HepG2 (cell line): ENCODE results near the gene DUS2. TPM values are rescaled to one million over a fixed set of nuclear protein-coding genes. Genes with fewer than 3 reads are reported as not detected.

ENCODE experiments used
- CAMTA2 ChIP-seq: sonication (generic); formaldehyde crosslinking; IDR thresholded peaks from 2 replicates; pipeline ENCODE4 v1.4.0; 2020; ENCODE audit warnings: mild to moderate bottlenecking, missing genetic modification reagents, borderline replicate concordance
- NFRKB ChIP-seq: fragments of 450-650 bp; IDR thresholded peaks from 2 replicates; pipeline ENCODE4 v1.6.1; 2017
- SIX1 ChIP-seq: sonication (generic); formaldehyde crosslinking; IDR thresholded peaks from 2 replicates; pipeline ENCODE4 v1.4.0; 2020; ENCODE audit warnings: missing genetic modification reagents, borderline replicate concordance
- ZNF329 ChIP-seq: sonication (generic); formaldehyde crosslinking; IDR thresholded peaks from 2 replicates; pipeline ENCODE4 v1.9.0; 2021; ENCODE audit warnings: low read depth, mild to moderate bottlenecking, missing genetic modification reagents
- ZNF44 ChIP-seq: sonication (generic); formaldehyde crosslinking; IDR thresholded peaks from 2 replicates; pipeline ENCODE4 v1.5.1; 2020; ENCODE audit warnings: mild to moderate bottlenecking, missing genetic modification reagents
- ZSCAN20 ChIP-seq: sonication (generic); formaldehyde crosslinking; IDR thresholded peaks from 2 replicates; pipeline ENCODE4 v1.4.0; 2020; ENCODE audit warnings: missing genetic modification reagents, mild to moderate bottlenecking, borderline replicate concordance
- polyA plus RNA-seq, 8 experiments: library from polyadenylated mRNA; depleted of rRNA in 3 of 8; stranded (reverse) in 7 of 8; unstranded in 1 of 8; fragments of >200 nt; fragmentation: Illumina TruSeq in 4 of 8; extraction: Trizol in 4 of 8; gene quantifications; 2 replicates each; pipeline versions ENCODE4 v1.2.1 to v1.2.3, GENCODE V29; 2011 to 2016; ENCODE audit warnings: low read depth in 4 of 8, missing spikeins in 1 of 8, mixed read lengths in 1 of 8; ENCODE audit not compliant: insufficient read depth in 1 of 8
- total RNA-seq, 5 experiments: library from RNA; depleted of rRNA; stranded (reverse); fragments of >200 nt; fragmentation: Illumina TruSeq; extraction: Trizol; gene quantifications; 2 replicates each; pipeline ENCODE4 v1.2.3, GENCODE V29; 2016; ENCODE audit warnings: low read depth in 1 of 5
- TF ChIP-seq, protein P1 (sequence below): sonication (generic); formaldehyde crosslinking; IDR thresholded peaks from 2 replicates; pipeline ENCODE4 v1.5.0; 2020; ENCODE audit warnings: mild to moderate bottlenecking, missing genetic modification reagents
- TF ChIP-seq, protein P2 (sequence below): sonication (generic); formaldehyde crosslinking; IDR thresholded peaks from 2 replicates; pipeline ENCODE4 v1.4.0; 2020; ENCODE audit warnings: low read depth, missing genetic modification reagents
- TF ChIP-seq, protein P3 (sequence below): sonication (generic); formaldehyde crosslinking; IDR thresholded peaks from 2 replicates; pipeline ENCODE4 v1.4.0; 2020; ENCODE audit warnings: missing genetic modification reagents, borderline replicate concordance
- TF ChIP-seq, protein P4 (sequence below): IDR thresholded peaks from 2 replicates; pipeline ENCODE4 v1.6.1; 2016
- TF ChIP-seq, protein P5 (sequence below): sonication (generic); formaldehyde crosslinking; IDR thresholded peaks from 2 replicates; pipeline ENCODE4 v1.4.0; 2020; ENCODE audit warnings: mild to moderate bottlenecking, missing genetic modification reagents, borderline replicate concordance

DUS2 gene
- total and polyA plus RNA-seq, 2 of the 13 experiments (the other 11 are each of a cell fraction or from before 2014, with no cell fraction given), result 17.8 to 25.1 TPM

DNA sequence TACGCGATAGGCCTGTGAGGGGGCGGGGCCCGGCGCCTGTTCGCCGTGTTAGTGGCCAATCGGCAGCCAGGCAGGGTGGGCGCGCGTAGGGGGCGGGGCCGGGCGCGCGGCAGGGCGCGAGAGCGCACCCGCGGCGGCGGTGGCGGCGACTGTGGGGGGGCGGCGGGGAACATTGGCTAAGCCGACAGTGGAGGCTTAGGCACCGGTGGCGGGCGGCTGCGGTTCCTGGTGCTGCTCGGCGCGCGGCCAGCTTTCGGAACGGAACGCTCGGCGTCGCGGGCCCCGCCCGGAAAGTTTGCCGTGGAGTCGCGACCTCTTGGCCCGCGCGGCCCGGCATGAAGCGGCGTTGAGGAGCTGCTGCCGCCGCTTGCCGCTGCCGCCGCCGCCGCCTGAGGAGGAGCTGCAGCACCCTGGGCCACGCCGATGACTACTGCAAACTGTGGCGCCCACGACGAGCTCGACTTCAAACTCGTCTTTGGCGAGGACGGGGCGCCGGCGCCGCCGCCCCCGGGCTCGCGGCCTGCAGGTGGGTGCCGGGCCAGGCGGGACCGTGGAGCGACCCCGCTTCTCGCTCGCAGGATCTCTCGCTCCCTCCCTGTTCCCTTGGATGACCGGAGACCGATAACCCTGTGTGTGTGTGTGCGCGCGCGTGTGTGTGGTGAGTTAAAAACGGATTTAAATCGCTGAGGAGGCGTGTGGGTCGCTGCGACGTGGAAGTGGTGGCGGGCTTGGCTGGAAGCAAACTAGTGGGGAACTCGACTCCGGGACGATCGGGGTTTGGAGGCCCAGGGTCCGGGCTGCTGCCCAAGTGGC lies 62.4 kb downstream of the DUS2 start, which contains the start of gene NFATC3 (continued):
- TF ChIP-seq, protein P1, sequence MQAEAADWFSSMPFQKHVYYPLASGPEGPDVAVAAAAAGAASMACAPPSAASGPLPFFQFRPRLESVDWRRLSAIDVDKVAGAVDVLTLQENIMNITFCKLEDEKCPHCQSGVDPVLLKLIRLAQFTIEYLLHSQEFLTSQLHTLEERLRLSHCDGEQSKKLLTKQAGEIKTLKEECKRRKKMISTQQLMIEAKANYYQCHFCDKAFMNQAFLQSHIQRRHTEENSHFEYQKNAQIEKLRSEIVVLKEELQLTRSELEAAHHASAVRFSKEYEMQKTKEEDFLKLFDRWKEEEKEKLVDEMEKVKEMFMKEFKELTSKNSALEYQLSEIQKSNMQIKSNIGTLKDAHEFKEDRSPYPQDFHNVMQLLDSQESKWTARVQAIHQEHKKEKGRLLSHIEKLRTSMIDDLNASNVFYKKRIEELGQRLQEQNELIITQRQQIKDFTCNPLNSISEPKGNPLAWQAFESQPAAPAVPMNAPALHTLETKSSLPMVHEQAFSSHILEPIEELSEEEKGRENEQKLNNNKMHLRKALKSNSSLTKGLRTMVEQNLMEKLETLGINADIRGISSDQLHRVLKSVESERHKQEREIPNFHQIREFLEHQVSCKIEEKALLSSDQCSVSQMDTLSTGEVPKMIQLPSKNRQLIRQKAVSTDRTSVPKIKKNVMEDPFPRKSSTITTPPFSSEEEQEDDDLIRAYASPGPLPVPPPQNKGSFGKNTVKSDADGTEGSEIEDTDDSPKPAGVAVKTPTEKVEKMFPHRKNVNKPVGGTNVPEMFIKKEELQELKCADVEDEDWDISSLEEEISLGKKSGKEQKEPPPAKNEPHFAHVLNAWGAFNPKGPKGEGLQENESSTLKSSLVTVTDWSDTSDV, result peak; percentile 82; the same call in 1 of the 2 replicates
- TF ChIP-seq ZNF44 (CRISPR knock-in tag), result no peak
- TF ChIP-seq ZSCAN20 (CRISPR knock-in tag), result peak; percentile 91
- TF ChIP-seq, protein P2, sequence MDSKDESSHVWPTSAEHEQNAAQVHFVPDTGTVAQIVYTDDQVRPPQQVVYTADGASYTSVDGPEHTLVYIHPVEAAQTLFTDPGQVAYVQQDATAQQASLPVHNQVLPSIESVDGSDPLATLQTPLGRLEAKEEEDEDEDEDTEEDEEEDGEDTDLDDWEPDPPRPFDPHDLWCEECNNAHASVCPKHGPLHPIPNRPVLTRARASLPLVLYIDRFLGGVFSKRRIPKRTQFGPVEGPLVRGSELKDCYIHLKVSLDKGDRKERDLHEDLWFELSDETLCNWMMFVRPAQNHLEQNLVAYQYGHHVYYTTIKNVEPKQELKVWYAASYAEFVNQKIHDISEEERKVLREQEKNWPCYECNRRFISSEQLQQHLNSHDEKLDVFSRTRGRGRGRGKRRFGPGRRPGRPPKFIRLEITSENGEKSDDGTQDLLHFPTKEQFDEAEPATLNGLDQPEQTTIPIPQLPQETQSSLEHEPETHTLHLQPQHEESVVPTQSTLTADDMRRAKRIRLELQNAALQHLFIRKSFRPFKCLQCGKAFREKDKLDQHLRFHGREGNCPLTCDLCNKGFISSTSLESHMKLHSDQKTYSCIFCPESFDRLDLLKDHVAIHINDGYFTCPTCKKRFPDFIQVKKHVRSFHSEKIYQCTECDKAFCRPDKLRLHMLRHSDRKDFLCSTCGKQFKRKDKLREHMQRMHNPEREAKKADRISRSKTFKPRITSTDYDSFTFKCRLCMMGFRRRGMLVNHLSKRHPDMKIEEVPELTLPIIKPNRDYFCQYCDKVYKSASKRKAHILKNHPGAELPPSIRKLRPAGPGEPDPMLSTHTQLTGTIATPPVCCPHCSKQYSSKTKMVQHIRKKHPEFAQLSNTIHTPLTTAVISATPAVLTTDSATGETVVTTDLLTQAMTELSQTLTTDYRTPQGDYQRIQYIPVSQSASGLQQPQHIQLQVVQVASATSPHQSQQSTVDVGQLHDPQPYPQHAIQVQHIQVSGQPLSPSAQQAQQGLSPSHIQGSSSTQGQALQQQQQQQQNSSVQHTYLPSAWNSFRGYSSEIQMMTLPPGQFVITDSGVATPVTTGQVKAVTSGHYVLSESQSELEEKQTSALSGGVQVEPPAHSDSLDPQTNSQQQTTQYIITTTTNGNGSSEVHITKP, result no peak
- TF ChIP-seq SIX1 (CRISPR knock-in tag), result no peak
- peak; percentile 56; the same call in 1 of the 2 replicates for TF ChIP-seq ZNF329
- no peak for TF ChIP-seq NFRKB
- TF ChIP-seq, protein P3, sequence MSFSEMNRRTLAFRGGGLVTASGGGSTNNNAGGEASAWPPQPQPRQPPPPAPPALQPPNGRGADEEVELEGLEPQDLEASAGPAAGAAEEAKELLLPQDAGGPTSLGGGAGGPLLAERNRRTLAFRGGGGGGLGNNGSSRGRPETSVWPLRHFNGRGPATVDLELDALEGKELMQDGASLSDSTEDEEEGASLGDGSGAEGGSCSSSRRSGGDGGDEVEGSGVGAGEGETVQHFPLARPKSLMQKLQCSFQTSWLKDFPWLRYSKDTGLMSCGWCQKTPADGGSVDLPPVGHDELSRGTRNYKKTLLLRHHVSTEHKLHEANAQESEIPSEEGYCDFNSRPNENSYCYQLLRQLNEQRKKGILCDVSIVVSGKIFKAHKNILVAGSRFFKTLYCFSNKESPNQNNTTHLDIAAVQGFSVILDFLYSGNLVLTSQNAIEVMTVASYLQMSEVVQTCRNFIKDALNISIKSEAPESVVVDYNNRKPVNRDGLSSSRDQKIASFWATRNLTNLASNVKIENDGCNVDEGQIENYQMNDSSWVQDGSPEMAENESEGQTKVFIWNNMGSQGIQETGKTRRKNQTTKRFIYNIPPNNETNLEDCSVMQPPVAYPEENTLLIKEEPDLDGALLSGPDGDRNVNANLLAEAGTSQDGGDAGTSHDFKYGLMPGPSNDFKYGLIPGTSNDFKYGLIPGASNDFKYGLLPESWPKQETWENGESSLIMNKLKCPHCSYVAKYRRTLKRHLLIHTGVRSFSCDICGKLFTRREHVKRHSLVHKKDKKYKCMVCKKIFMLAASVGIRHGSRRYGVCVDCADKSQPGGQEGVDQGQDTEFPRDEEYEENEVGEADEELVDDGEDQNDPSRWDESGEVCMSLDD (CRISPR knock-in tag), result 0 out of 2 replicates have a peak, but pooled peaks have one; percentile 19
- TF ChIP-seq CAMTA2 (CRISPR knock-in tag), result no peak; the same call in 1 of the 2 replicates
- TF ChIP-seq, protein P4, sequence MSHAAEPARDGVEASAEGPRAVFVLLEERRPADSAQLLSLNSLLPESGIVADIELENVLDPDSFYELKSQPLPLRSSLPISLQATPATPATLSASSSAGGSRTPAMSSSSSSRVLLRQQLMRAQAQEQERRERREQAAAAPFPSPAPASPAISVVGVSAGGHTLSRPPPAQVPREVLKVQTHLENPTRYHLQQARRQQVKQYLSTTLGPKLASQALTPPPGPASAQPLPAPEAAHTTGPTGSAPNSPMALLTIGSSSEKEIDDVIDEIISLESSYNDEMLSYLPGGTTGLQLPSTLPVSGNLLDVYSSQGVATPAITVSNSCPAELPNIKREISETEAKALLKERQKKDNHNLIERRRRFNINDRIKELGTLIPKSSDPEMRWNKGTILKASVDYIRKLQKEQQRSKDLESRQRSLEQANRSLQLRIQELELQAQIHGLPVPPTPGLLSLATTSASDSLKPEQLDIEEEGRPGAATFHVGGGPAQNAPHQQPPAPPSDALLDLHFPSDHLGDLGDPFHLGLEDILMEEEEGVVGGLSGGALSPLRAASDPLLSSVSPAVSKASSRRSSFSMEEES, result no peak
- TF ChIP-seq, protein P5, sequence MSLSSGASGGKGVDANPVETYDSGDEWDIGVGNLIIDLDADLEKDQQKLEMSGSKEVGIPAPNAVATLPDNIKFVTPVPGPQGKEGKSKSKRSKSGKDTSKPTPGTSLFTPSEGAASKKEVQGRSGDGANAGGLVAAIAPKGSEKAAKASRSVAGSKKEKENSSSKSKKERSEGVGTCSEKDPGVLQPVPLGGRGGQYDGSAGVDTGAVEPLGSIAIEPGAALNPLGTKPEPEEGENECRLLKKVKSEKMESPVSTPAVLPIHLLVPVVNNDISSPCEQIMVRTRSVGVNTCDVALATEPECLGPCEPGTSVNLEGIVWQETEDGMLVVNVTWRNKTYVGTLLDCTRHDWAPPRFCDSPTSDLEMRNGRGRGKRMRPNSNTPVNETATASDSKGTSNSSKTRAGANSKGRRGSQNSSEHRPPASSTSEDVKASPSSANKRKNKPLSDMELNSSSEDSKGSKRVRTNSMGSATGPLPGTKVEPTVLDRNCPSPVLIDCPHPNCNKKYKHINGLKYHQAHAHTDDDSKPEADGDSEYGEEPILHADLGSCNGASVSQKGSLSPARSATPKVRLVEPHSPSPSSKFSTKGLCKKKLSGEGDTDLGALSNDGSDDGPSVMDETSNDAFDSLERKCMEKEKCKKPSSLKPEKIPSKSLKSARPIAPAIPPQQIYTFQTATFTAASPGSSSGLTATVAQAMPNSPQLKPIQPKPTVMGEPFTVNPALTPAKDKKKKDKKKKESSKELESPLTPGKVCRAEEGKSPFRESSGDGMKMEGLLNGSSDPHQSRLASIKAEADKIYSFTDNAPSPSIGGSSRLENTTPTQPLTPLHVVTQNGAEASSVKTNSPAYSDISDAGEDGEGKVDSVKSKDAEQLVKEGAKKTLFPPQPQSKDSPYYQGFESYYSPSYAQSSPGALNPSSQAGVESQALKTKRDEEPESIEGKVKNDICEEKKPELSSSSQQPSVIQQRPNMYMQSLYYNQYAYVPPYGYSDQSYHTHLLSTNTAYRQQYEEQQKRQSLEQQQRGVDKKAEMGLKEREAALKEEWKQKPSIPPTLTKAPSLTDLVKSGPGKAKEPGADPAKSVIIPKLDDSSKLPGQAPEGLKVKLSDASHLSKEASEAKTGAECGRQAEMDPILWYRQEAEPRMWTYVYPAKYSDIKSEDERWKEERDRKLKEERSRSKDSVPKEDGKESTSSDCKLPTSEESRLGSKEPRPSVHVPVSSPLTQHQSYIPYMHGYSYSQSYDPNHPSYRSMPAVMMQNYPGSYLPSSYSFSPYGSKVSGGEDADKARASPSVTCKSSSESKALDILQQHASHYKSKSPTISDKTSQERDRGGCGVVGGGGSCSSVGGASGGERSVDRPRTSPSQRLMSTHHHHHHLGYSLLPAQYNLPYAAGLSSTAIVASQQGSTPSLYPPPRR (CRISPR knock-in tag), result no peak
